Measurements from ENCODE around the gene MRM2. TPM values are rescaled to one million over a fixed set of nuclear protein-coding genes. Genes with fewer than 3 reads are reported as not detected.

Gene MRM2
- total and polyA plus RNA-seq, 2 donors (not counting 1 experiment from before 2014, with no cell fraction given): 14.9 to 19.3 TPM

GRCh38 chr7:2190531-2190930 lies 51.5 kb downstream of the MRM2 start:
- peak in 1 of 2 donors; percentile 92 for DNase-seq (ENCODE audit: low read depth in 2 of 2)
- no peak for TF ChIP-seq EZH2 (IDR thresholded peaks at IDR 0.05; ENCODE audit: low read length, missing control alignments)
- TF ChIP-seq CTCF (conservative IDR thresholded peaks at IDR 0.05 in 1 of 2, IDR thresholded peaks at IDR 0.05 in 1 of 2; ENCODE audit: low read depth in 1 of 2, low read length in 2 of 2): no peak
- no peaks in the 10 kb centered on the region for H4K20me1 ChIP-seq (ENCODE audit: control insufficient read depth, extremely low read depth, insufficient read depth, low read length)

GRCh38 chr7:2186166-2186565 lies 55.8 kb downstream of the MRM2 start:
- H3K4me3 ChIP-seq (replicated peaks in 1 of 4; ENCODE audit: control extremely low read depth in 1 of 4, insufficient read depth in 1 of 4, low read depth in 3 of 4, low read length in 4 of 4): no peak overlapping the region
- H3K9me3 ChIP-seq (ENCODE audit: control insufficient read depth, insufficient read depth, low read depth, low read length): no peaks in the 10 kb centered on the region
- no peaks in the 10 kb centered on the region for H4K20me1 ChIP-seq (ENCODE audit: control insufficient read depth, extremely low read depth, insufficient read depth, low read length)
- H3K36me3 ChIP-seq (ENCODE audit: control insufficient read depth, insufficient read depth, low read length): no peaks in the 10 kb centered on the region
- DNase-seq (ENCODE audit: low read depth in 2 of 2): no peak
- TF ChIP-seq CTCF (conservative IDR thresholded peaks at IDR 0.05 in 1 of 2, IDR thresholded peaks at IDR 0.05 in 1 of 2; ENCODE audit: low read depth in 1 of 2, low read length in 2 of 2) (no peak), EZH2 (IDR thresholded peaks at IDR 0.05; ENCODE audit: low read length, missing control alignments) (no peak)
- no peak overlapping the region for H3K9ac ChIP-seq (ENCODE audit: insufficient read depth, low read length)
- no peaks in the 10 kb centered on the region for H3K27me3 ChIP-seq (ENCODE audit: control insufficient read depth, insufficient read depth, low read length)
- H3K4me1 ChIP-seq (ENCODE audit: control insufficient read depth, extremely low read depth, insufficient read depth, low read length): no peaks in the 10 kb centered on the region
- no peak overlapping the region for H3K4me2 ChIP-seq (ENCODE audit: extremely low read depth, insufficient read depth, low read length)
- H2AFZ ChIP-seq (ENCODE audit: low read length): no peak overlapping the region
- H3K79me2 ChIP-seq (ENCODE audit: control insufficient read depth, insufficient read depth, low read length): no peaks in the 10 kb centered on the region
- H3K27ac ChIP-seq (ENCODE audit: insufficient read depth, low read length): no peak overlapping the region

More at GRCh38 chr7:2190531-2190930, 51.5 kb downstream of the MRM2 start:
- H3K9ac ChIP-seq (ENCODE audit: insufficient read depth, low read length): no peak overlapping the region
- no peak overlapping the region for H3K4me2 ChIP-seq (ENCODE audit: extremely low read depth, insufficient read depth, low read length)
- no peaks in the 10 kb centered on the region for H3K79me2 ChIP-seq (ENCODE audit: control insufficient read depth, insufficient read depth, low read length)
- no peak overlapping the region for H3K27ac ChIP-seq (ENCODE audit: insufficient read depth, low read length)
- no peak overlapping the region for H2AFZ ChIP-seq (ENCODE audit: low read length)
- no peaks in the 10 kb centered on the region for H3K36me3 ChIP-seq (ENCODE audit: control insufficient read depth, insufficient read depth, low read length)
- no peak overlapping the region for H3K4me3 ChIP-seq (replicated peaks in 1 of 4; ENCODE audit: control extremely low read depth in 1 of 4, insufficient read depth in 1 of 4, low read depth in 3 of 4, low read length in 4 of 4)
- H3K27me3 ChIP-seq (ENCODE audit: control insufficient read depth, insufficient read depth, low read length): no peaks in the 10 kb centered on the region
- H3K9me3 ChIP-seq (ENCODE audit: control insufficient read depth, insufficient read depth, low read depth, low read length): no peaks in the 10 kb centered on the region
- no peaks in the 10 kb centered on the region for H3K4me1 ChIP-seq (ENCODE audit: control insufficient read depth, extremely low read depth, insufficient read depth, low read length)

- Histone ChIP-seq H4K20me1 (ENCODE audit: control insufficient read depth, extremely low read depth, insufficient read depth, low read length) (no peaks in the 10 kb centered on the region), H3K9ac (ENCODE audit: insufficient read depth, low read length) (no peak overlapping the region), H3K4me2 (ENCODE audit: extremely low read depth, insufficient read depth, low read length) (no peak overlapping the region), H3K36me3 (ENCODE audit: control insufficient read depth, insufficient read depth, low read length) (no peaks in the 10 kb centered on the region), H3K79me2 (ENCODE audit: control insufficient read depth, insufficient read depth, low read length) (no peaks in the 10 kb centered on the region), H3K4me3 (replicated peaks in 1 of 4; ENCODE audit: control extremely low read depth in 1 of 4, insufficient read depth in 1 of 4, low read depth in 3 of 4, low read length in 4 of 4) (no peak overlapping the region), H2AFZ (ENCODE audit: low read length) (no peak overlapping the region), H3K27me3 (ENCODE audit: control insufficient read depth, insufficient read depth, low read length) (no peaks in the 10 kb centered on the region), H3K9me3 (ENCODE audit: control insufficient read depth, insufficient read depth, low read depth, low read length) (no peaks in the 10 kb centered on the region), H3K27ac (ENCODE audit: insufficient read depth, low read length) (no peak overlapping the region), H3K4me1 (ENCODE audit: control insufficient read depth, extremely low read depth, insufficient read depth, low read length) (no peaks in the 10 kb centered on the region)
- no peak for DNase-seq (ENCODE audit: low read depth in 2 of 2)
- TF ChIP-seq CTCF (conservative IDR thresholded peaks at IDR 0.05 in 1 of 2, IDR thresholded peaks at IDR 0.05 in 1 of 2; ENCODE audit: low read depth in 1 of 2, low read length in 2 of 2): no peak
- no peak for TF ChIP-seq EZH2 (IDR thresholded peaks at IDR 0.05; ENCODE audit: low read length, missing control alignments)
Measured at GRCh38 chr7:2185715-2186114, 56.3 kb downstream of the MRM2 start.

Other genes with a start within 250 kb of the MRM2 start
- 29.4 and 31.8 TPM in 2 replicates for gene MAD1L1, start 9.3 kb downstream of the MRM2 start, total RNA-seq
- 9.8 and 11.6 TPM in 2 replicates for gene MAD1L1, start 9.3 kb downstream of the MRM2 start, polyA plus RNA-seq
- 9.5 and 28.4 TPM in 2 replicates for gene NUDT1, start within 50 bp of the MRM2 start, total RNA-seq
- 19.8 and 48.9 TPM in 2 replicates for gene NUDT1, start within 50 bp of the MRM2 start, polyA plus RNA-seq
- gene SNX8, start 72.2 kb upstream of the MRM2 start, total RNA-seq: 11.0 and 13.2 TPM in 2 replicates
- gene SNX8, start 72.2 kb upstream of the MRM2 start, polyA plus RNA-seq: 27.4 and 48.0 TPM in 2 replicates
- 133 and 139 TPM in 2 replicates for gene EIF3B, start 112.6 kb upstream of the MRM2 start, total RNA-seq
- 92.8 and 125 TPM in 2 replicates for gene EIF3B, start 112.6 kb upstream of the MRM2 start, polyA plus RNA-seq
- gene CHST12, start 161.4 kb upstream of the MRM2 start, total RNA-seq: 1.5 and 3.5 TPM in 2 replicates
- 9.5 and 10.2 TPM in 2 replicates for gene CHST12, start 161.4 kb upstream of the MRM2 start, polyA plus RNA-seq
- gene GRIFIN, start 234.2 kb upstream of the MRM2 start, total RNA-seq: not detected in 2 replicates
- not detected in 2 replicates for gene GRIFIN, start 234.2 kb upstream of the MRM2 start, polyA plus RNA-seq